Body of pancreas (tissue), 4 donors: ENCODE data around the gene ROCK2. TPM values are rescaled to one million over a fixed set of nuclear protein-coding genes. Genes with fewer than 3 reads are reported as not detected.

Experiments
- ATAC-seq: fragments of 150-250 bp; one replicate; pipeline ENCODE4 v1.9.1; 2016
- DNase-seq, 4 donors: peaks; one replicate each; pipeline ENCODE4 v3.0.0-alpha.2; 2019
- H3K27ac ChIP-seq, 4 donors: fragments of 200-600 bp; sonication (generic); 1 replicate in 3 of 4; 2 replicates in 1 of 4; pipeline versions ENCODE4 v1.5.1 to v1.6.1; 2016 to 2019; ENCODE audit warnings: mild to moderate bottlenecking in 1 of 4, mixed read lengths in 1 of 4, moderate library complexity in 1 of 4
- H3K27me3 ChIP-seq, 2 donors: fragments of 200-600 bp; sonication (generic); one replicate each; pipeline ENCODE4 v1.6.0; 2016; ENCODE audit warnings: mild to moderate bottlenecking in 1 of 2
- H3K36me3 ChIP-seq, 2 donors: fragments of 200-600 bp; sonication (generic); replicated peaks in 1 of 2; 2 replicates each; pipeline ENCODE4 v1.5.1; 2016; ENCODE audit warnings: low read depth in 2 of 2; ENCODE audit not compliant: insufficient read depth in 1 of 2
- H3K4me1 ChIP-seq: fragments of 200-600 bp; sonication (generic); one replicate; pipeline ENCODE4 v1.6.0; 2016
- H3K4me3 ChIP-seq, 2 donors: fragments of 200-600 bp; sonication (generic); 1 replicate in 1 of 2; 2 replicates in 1 of 2; pipeline ENCODE4 v1.5.1; 2016 to 2019
- H3K9me3 ChIP-seq, 3 donors: fragments of 200-600 bp; sonication (generic); 1 replicate in 2 of 3; 2 replicates in 1 of 3; pipeline ENCODE4 v1.5.1; 2016
- POLR2A ChIP-seq, 3 donors: fragments of 450-650 bp; IDR thresholded peaks; one replicate each; pipeline ENCODE4 v1.6.1; 2016; ENCODE audit warnings: antibody characterized with exemption in 3 of 3, mild to moderate bottlenecking in 2 of 3
- WGBS, 2 donors: methylation state at CpG; one replicate each; pipeline ENCODE4 v1.1.5; 2017; 5-methylcytosine and 5-hydroxymethylcytosine counted together
- intact Hi-C: fragments of 100-400 bp; cut with DNase I; formaldehyde crosslinking; loops from one replicate; pipeline ENCODE4 v1.15.1; 2023
- total RNA-seq, 2 donors: library from RNA; depleted of rRNA; stranded (reverse); fragments of >200 nt; gene quantifications; one replicate each; pipeline ENCODE4 v1.1.0, GENCODE V29; 2016
- TF ChIP-seq, protein P1 (sequence below), 7 experiments: fragments of 450-650 bp in 4 of 7; fragments of 200-600 bp in 3 of 7; sonication (generic) in 3 of 7; IDR thresholded peaks; one replicate each; pipeline ENCODE4 v1.5.1; 2016 to 2019; ENCODE audit warnings: antibody characterized with exemption in 7 of 7

Gene ROCK2
- total RNA-seq, 2 donors from 2014 or later, result 24.4 to 32.3 TPM

DNA sequence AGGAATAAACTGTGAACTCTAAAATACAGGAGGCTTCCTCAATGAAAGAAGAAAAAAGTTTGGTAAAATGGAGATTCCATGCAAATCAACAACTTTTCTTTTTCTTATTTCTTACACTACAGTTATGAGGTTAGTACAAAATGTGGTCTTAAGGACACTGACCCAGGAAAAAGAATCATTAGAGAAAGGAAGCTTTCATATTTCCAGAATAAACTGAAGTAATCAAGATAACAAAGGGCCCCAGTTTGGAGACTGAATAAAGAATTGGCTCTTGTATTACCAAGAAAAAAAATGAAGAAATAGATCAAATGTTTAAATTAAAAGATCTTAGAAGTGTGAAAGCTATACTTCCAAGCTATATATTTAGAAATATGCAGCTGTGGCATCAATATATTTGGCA is 116.8 kb downstream of the ROCK2 start:
- intact Hi-C loops, result no loop called here
- DNase-seq (no peak), ATAC-seq (no peak)
- Histone ChIP-seq H3K36me3 (peaks cover 0 to 3% of the 10 kb centered on the region in 2 donors), H3K4me1 (no peaks in the 10 kb centered on the region), H3K9me3 (no peaks in the 10 kb centered on the region), H3K27ac (no peak overlapping the region), H3K27me3 (no peaks in the 10 kb centered on the region), H3K4me3 (no peak overlapping the region)
- TF ChIP-seq, protein P1, sequence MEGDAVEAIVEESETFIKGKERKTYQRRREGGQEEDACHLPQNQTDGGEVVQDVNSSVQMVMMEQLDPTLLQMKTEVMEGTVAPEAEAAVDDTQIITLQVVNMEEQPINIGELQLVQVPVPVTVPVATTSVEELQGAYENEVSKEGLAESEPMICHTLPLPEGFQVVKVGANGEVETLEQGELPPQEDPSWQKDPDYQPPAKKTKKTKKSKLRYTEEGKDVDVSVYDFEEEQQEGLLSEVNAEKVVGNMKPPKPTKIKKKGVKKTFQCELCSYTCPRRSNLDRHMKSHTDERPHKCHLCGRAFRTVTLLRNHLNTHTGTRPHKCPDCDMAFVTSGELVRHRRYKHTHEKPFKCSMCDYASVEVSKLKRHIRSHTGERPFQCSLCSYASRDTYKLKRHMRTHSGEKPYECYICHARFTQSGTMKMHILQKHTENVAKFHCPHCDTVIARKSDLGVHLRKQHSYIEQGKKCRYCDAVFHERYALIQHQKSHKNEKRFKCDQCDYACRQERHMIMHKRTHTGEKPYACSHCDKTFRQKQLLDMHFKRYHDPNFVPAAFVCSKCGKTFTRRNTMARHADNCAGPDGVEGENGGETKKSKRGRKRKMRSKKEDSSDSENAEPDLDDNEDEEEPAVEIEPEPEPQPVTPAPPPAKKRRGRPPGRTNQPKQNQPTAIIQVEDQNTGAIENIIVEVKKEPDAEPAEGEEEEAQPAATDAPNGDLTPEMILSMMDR (IDR thresholded peaks at IDR 0.05), result no peak
- no peak for TF ChIP-seq POLR2A (IDR thresholded peaks at IDR 0.05)

DNA sequence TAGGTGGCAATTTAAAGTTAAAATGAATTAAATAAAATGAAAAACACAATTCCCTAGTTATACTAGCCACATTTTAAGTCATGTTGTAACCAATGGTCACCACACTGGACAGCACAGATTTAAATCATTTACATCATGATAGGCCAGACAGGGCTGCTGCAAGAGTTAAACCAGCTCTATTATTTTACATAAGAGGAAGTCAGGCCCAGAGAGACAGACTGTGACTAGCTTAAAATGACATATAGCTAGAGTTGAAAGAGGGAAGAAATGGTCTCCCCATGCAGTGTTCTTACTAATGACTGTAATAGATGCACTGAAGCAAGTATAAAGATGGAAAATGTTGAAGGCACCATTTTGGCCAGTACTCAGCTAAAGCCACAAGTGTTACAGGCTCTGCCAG is 119.5 kb downstream of the ROCK2 start:
- TF ChIP-seq, protein P1 (IDR thresholded peaks at IDR 0.05), result no peak
- TF ChIP-seq POLR2A (IDR thresholded peaks at IDR 0.05), result no peak
- no peak for DNase-seq
- Histone ChIP-seq H3K27ac (no peak overlapping the region), H3K4me1 (no peaks in the 10 kb centered on the region), H3K27me3 (no peaks in the 10 kb centered on the region), H3K4me3 (no peak overlapping the region), H3K9me3 (no peaks in the 10 kb centered on the region), H3K36me3 (peaks cover 0 to 7% of the 10 kb centered on the region in 2 donors)
- no peak for ATAC-seq
- intact Hi-C loops, result no loop called here

DNA sequence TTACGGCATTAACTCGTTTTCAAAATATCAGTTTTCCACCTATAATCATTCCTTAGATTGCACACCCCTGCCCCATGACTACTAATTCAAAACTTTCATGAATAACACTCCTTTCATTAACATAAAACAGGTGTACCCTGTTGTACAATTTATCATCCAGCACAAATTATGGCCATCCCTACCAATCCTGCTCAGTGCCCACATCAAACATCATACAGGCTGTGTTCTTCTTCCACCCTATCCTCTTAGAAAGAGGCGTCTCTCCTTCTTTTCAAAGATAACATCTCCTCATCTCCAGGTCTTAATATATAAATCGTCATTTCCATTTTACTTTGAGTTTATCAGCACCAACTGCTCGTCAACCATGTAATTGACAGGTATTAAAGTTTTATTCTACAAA is 121.6 kb downstream of the ROCK2 start:
- TF ChIP-seq, protein P1 (IDR thresholded peaks at IDR 0.05), result no peak
- TF ChIP-seq POLR2A (IDR thresholded peaks at IDR 0.05), result no peak
- no peak overlapping the region for H3K4me3 ChIP-seq
- H3K4me1 ChIP-seq, result no peaks in the 10 kb centered on the region
- intact Hi-C loops, result no loop called here
- H3K36me3 ChIP-seq, result peaks cover 0 to 12% of the 10 kb centered on the region in 2 donors
- H3K9me3 ChIP-seq, result no peaks in the 10 kb centered on the region
- ATAC-seq (no peak), DNase-seq (no peak)
- H3K27me3 ChIP-seq, result no peaks in the 10 kb centered on the region
- 87 to 89% methylated on average over 5 of the region's 5 CpGs for WGBS, 2 donors
- H3K27ac ChIP-seq, result no peak overlapping the region

DNA sequence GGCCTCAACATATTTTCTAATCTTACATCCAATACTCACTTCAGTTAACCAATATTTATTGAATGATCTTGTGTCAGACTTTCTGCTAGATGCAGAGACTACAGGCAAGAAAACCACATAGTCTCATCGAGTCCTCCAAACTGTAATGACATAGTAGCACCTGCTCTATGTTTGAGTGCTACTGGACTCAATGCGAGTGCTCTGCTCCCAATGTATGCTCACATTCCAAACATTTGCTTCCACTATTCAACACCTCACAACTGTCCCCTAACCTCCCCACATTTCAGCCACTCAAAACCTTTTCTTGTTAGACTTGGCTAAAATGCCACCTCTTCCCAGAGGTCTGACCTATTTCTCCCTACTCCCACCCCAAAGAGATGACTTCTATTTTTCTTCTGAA is 124.0 kb downstream of the ROCK2 start:
- Histone ChIP-seq H3K4me3 (no peak overlapping the region), H3K36me3 (peaks cover 0 to 14% of the 10 kb centered on the region in 2 donors), H3K9me3 (no peaks in the 10 kb centered on the region), H3K4me1 (no peaks in the 10 kb centered on the region), H3K27me3 (no peaks in the 10 kb centered on the region), H3K27ac (no peak overlapping the region)
- ATAC-seq (no peak), DNase-seq (no peak)
- TF ChIP-seq, protein P1 (IDR thresholded peaks at IDR 0.05), result no peak
- no peak for TF ChIP-seq POLR2A (IDR thresholded peaks at IDR 0.05)
- WGBS, 2 donors, result 93 to 96% methylated on average over 2 of the region's 2 CpGs
- intact Hi-C loops, result no loop called here

DNA sequence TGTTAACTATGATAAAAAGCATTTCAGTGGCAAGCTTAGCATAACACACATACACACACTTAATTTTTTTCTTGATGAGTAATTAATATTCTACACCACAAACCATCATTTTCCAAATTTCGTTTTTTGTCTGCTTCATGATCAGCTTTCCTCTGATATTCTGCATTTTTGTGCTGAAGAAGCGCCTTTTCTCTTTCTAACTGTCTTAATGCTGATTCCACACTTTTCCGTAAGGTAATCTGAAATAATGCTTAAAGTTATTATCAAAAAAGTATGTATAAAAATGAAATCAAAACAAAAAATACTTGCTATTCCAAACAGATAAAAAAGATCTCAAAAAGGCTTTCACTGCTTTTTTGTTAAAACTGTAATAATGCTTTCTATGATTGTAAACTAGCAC is 129.0 kb downstream of the ROCK2 start:
- no peaks in the 10 kb centered on the region for H3K9me3 ChIP-seq
- no peaks in the 10 kb centered on the region for H3K4me1 ChIP-seq
- TF ChIP-seq POLR2A (IDR thresholded peaks at IDR 0.05), result no peak
- TF ChIP-seq, protein P1 (IDR thresholded peaks at IDR 0.05), result no peak
- ATAC-seq (no peak), DNase-seq (no peak)
- H3K27me3 ChIP-seq, result no peaks in the 10 kb centered on the region
- H3K4me3 ChIP-seq, result no peak overlapping the region
- intact Hi-C loops, result no loop called here
- WGBS, 2 donors, result 90 to 91% methylated on average over 3 of the region's 3 CpGs
- peaks cover 0 to 14% of the 10 kb centered on the region in 2 donors for H3K36me3 ChIP-seq
- H3K27ac ChIP-seq, result no peak overlapping the region
